ENCODE results near the gene KRT32. TPM values are rescaled to one million over a fixed set of nuclear protein-coding genes. Genes with fewer than 3 reads are reported as not detected.

KRT32 gene
- total RNA-seq, 1 donor from 2014 or later: not detected

GRCh38 chr17:41475421-41475820, 8.2 kb upstream of the KRT32 start:
- Histone ChIP-seq H3K79me2 (ENCODE audit: low read depth) (no peaks in the 10 kb centered on the region), H3K27ac (no peak overlapping the region), H3K9me3 (ENCODE audit: low read depth) (no peaks in the 10 kb centered on the region), H3K4me2 (no peak overlapping the region), H3K4me3 (no peak overlapping the region), H2AFZ (replicated peaks) (no peak overlapping the region), H3K27me3 (no peaks in the 10 kb centered on the region), H3F3A (ENCODE audit: low read depth) (no peaks in the 10 kb centered on the region), H4K20me1 (ENCODE audit: low read depth) (no peaks in the 10 kb centered on the region), H3K36me3 (no peaks in the 10 kb centered on the region), H3K4me1 (no peaks in the 10 kb centered on the region), H3K9ac (no peak overlapping the region)
- H3K27ac Mint-ChIP-seq: no peak overlapping the region
- no peak overlapping the region for H3K4me3 Mint-ChIP-seq
- H3K9me3 Mint-ChIP-seq: peaks cover 5% of the 10 kb centered on the region
- no peaks in the 10 kb centered on the region for H3K27me3 Mint-ChIP-seq (ENCODE audit: insufficient read depth, low read depth)
- TF ChIP-seq EZH2 (IDR thresholded peaks at IDR 0.05) (no peak), CTCF (IDR thresholded peaks at IDR 0.05) (no peak)
- no peaks in the 10 kb centered on the region for H3K36me3 Mint-ChIP-seq
- DNase-seq (ENCODE audit: low spot score): no peak
- no peaks in the 10 kb centered on the region for H3K4me1 Mint-ChIP-seq

DNA sequence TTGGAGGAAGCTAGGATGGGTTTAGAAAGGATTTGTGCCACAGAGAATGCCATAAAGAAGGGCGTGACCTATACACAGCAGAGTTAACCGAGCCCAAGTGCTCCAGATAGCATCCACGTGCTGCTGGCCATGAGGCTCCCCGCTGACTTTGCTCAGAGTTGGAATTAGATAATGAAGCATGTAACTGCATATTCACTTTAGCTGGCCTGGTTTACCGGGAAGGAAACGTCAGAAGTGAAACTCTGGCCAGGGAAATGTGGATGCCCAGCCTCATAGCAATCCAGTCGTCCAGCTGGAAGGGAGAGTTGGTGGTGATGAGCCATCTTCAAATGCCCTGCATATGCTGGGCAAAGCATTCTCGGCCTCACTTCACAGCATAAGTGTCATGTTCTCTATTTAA, 7.7 kb upstream of the KRT32 start:
- H3K4me1 ChIP-seq: no peaks in the 10 kb centered on the region
- Mint-ChIP-seq H3K4me3 (no peak overlapping the region), H3K4me1 (no peaks in the 10 kb centered on the region), H3K36me3 (no peaks in the 10 kb centered on the region), H3K27me3 (ENCODE audit: insufficient read depth, low read depth) (no peaks in the 10 kb centered on the region), H3K9me3 (peaks cover 5% of the 10 kb centered on the region), H3K27ac (no peak overlapping the region)
- no peak overlapping the region for H3K27ac ChIP-seq
- H3K79me2 ChIP-seq (ENCODE audit: low read depth): no peaks in the 10 kb centered on the region
- no peaks in the 10 kb centered on the region for H3F3A ChIP-seq (ENCODE audit: low read depth)
- no peaks in the 10 kb centered on the region for H3K27me3 ChIP-seq
- H3K9me3 ChIP-seq (ENCODE audit: low read depth): no peaks in the 10 kb centered on the region
- no peak for TF ChIP-seq CTCF (IDR thresholded peaks at IDR 0.05)
- TF ChIP-seq EZH2phosphoT487 (IDR thresholded peaks at IDR 0.05): no peak
- H3K4me3 ChIP-seq: no peak overlapping the region
- DNase-seq (ENCODE audit: low spot score): no peak
- H3K36me3 ChIP-seq: no peaks in the 10 kb centered on the region
- no peaks in the 10 kb centered on the region for H4K20me1 ChIP-seq (ENCODE audit: low read depth)
- no peak overlapping the region for H3K4me2 ChIP-seq
- H2AFZ ChIP-seq (replicated peaks): no peak overlapping the region
- H3K9ac ChIP-seq: no peak overlapping the region

DNA sequence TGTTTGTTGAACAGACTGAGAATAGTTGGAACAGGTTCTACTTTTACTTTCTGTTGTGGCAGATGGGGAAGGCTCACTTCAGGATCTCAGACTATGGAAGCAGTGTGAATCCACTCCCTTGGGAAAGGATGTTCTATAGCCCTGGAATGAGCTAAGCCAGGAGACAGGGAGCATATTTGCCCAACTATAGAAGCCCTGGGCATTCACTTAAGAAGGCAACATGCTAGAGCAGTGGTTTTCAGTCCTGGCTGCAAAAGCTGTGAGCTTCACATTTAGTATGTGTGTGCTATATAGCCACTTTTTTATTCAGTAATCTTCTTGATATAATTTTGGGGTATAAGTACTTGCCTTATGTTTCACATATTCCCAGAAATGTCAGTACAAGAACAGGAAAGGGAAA, 1.2 kb upstream of the KRT32 start:
- Histone ChIP-seq H3K9me3 (ENCODE audit: low read depth) (no peaks in the 10 kb centered on the region), H3K9ac (no peak overlapping the region), H2AFZ (replicated peaks) (no peak overlapping the region), H3K27ac (no peak overlapping the region), H3K4me1 (no peaks in the 10 kb centered on the region), H3K79me2 (ENCODE audit: low read depth) (no peaks in the 10 kb centered on the region), H3K4me2 (no peak overlapping the region), H3K27me3 (no peaks in the 10 kb centered on the region), H3F3A (ENCODE audit: low read depth) (no peaks in the 10 kb centered on the region), H4K20me1 (ENCODE audit: low read depth) (no peaks in the 10 kb centered on the region), H3K36me3 (no peaks in the 10 kb centered on the region), H3K4me3 (no peak overlapping the region)
- TF ChIP-seq CTCF (IDR thresholded peaks at IDR 0.05): no peak
- no peak for TF ChIP-seq EZH2 (IDR thresholded peaks at IDR 0.05)
- TF ChIP-seq EZH2phosphoT487 (IDR thresholded peaks at IDR 0.05): no peak
- Mint-ChIP-seq H3K9me3 (peaks cover 8% of the 10 kb centered on the region), H3K27me3 (ENCODE audit: insufficient read depth, low read depth) (no peaks in the 10 kb centered on the region), H3K4me1 (no peaks in the 10 kb centered on the region), H3K36me3 (no peaks in the 10 kb centered on the region), H3K4me3 (no peak overlapping the region), H3K27ac (no peak overlapping the region)
- no peak for DNase-seq (ENCODE audit: low spot score)

DNA sequence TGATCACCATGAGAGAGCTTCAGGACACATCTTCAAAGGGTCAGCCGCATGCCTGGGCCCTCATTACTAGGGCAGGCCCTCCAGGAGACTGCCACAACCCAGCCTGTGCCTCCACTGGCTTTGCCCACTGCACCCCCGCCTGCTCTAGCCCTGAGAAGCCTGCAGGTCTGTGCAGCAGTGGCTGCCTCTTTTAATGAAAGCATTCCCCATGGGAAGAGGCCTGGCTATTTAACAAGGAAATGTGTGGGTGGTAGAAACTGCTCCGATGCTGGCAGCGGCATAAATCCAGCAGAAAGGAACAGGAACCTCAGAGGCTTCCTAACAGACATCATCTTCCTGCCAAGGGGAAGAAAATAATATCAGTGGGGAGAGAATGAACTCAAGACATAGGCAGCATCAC, 375 bp upstream of the KRT32 start:
- DNase-seq (ENCODE audit: low spot score): no peak
- TF ChIP-seq EZH2 (IDR thresholded peaks at IDR 0.05) (no peak), EZH2phosphoT487 (IDR thresholded peaks at IDR 0.05) (no peak), CTCF (IDR thresholded peaks at IDR 0.05) (no peak)

More for the DNA sequence above, 375 bp upstream of the KRT32 start:
- no peaks in the 10 kb centered on the region for H3K36me3 Mint-ChIP-seq
- Histone ChIP-seq H3K4me2 (no peak overlapping the region), H3K36me3 (no peaks in the 10 kb centered on the region), H3K9ac (no peak overlapping the region), H3K27ac (no peak overlapping the region), H4K20me1 (ENCODE audit: low read depth) (no peaks in the 10 kb centered on the region), H3K4me3 (no peak overlapping the region), H3K9me3 (ENCODE audit: low read depth) (no peaks in the 10 kb centered on the region), H3K79me2 (ENCODE audit: low read depth) (no peaks in the 10 kb centered on the region), H3K4me1 (no peaks in the 10 kb centered on the region), H3K27me3 (no peaks in the 10 kb centered on the region), H2AFZ (replicated peaks) (no peak overlapping the region), H3F3A (ENCODE audit: low read depth) (no peaks in the 10 kb centered on the region)
- H3K27me3 Mint-ChIP-seq (ENCODE audit: insufficient read depth, low read depth): no peaks in the 10 kb centered on the region
- peaks cover 8% of the 10 kb centered on the region for H3K9me3 Mint-ChIP-seq
- H3K4me1 Mint-ChIP-seq: no peaks in the 10 kb centered on the region
- no peak overlapping the region for H3K4me3 Mint-ChIP-seq
- no peak overlapping the region for H3K27ac Mint-ChIP-seq
